Activated CD8-positive, alpha-beta memory T cell treated with anti-CD3 and anti-CD28 coated beads, Interleukin-2, amount 50 U/mL, for 24 hours (primary cell): ENCODE measurements around the gene FHOD3.

Experiments
- DNase-seq: peaks from one replicate; pipeline ENCODE4 v3.0.0-alpha.2; 2020; ENCODE audit errors: extremely low read depth

The FHOD3 gene

DNA sequence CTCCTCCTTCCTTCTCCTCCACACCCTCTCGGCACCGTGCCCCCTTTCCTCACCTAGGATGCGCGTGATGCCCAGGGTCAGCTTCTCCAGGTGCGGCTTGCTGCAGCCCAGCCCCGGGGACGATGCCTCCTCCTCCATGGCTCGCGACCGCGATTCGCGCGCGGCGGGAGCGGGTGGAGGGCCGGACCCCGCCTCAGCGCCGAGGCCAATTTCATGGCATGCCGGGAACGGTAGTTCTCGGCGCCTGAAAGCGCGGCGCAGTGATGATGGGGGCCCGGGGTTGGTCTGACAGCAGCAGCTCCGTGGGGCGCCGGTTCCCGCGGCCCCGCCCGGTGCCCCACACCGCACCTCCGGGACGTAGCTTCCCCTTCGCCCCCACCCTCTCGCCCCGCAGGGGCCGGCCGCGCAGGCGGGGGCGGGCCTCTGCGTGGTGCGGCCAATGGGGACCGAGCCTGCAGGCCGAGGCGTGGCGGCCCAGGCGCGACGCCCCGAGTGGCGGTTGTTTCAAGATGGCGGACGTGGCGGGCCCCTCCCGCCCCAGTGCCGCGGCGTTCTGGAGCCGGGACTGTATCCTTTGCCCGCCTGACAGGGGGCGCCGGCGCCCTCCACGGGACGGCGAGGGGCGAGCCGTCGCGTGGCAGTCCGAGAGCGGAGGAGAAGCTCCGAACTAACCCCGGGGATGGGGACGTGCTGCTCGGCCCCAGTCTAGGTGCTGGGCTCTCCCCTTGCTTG lies 531.3 kb downstream of the FHOD3 start, which contains the start of the genes KIAA1328 and TPGS2:
Gene KIAA1328 (plus strand): TSS at position 498 of the 732 bp plus-strand sequence. CDS start 12 bp downstream, at position 510.
Gene TPGS2 (minus strand): TSS at position 373 of the 732 bp plus-strand sequence. CDS start 235 bp downstream, at position 138.
- DNase-seq: peak; percentile 62
